HepG2 (cell line): ENCODE results near the gene CDC42BPG. TPM values are rescaled to one million over a fixed set of nuclear protein-coding genes. Genes with fewer than 3 reads are reported as not detected.

Experiments used
- HES4 ChIP-seq: sonication (generic); formaldehyde crosslinking; IDR thresholded peaks from 2 replicates; pipeline ENCODE4 v1.9.0; 2021; ENCODE audit warnings: mild to moderate bottlenecking, missing genetic modification reagents, borderline replicate concordance
- KLF11 ChIP-seq: IDR thresholded peaks from 2 replicates; pipeline ENCODE4 v1.6.1; 2016; ENCODE audit warnings: missing compliant biosample characterization
- KLF15 ChIP-seq: sonication (generic); formaldehyde crosslinking; IDR thresholded peaks from 2 replicates; pipeline ENCODE4 v1.8.1; 2023; ENCODE audit warnings: borderline replicate concordance, mild to moderate bottlenecking, inconsistent platforms, missing genetic modification reagents, mixed read lengths
- NFE2L2 ChIP-seq: fragments of 150-350 bp; IDR thresholded peaks from 2 replicates; pipeline ENCODE4 v1.6.1; 2014; ENCODE audit warnings: low read length
- PHF8 ChIP-seq: sonication (generic); formaldehyde crosslinking; IDR thresholded peaks from 2 replicates; pipeline ENCODE4 v1.5.0; 2020; ENCODE audit warnings: missing genetic modification reagents
- SMAD1 ChIP-seq: sonication (generic); formaldehyde crosslinking; IDR thresholded peaks from 2 replicates; pipeline ENCODE4 v1.4.0; 2020; ENCODE audit warnings: missing genetic modification reagents, low read depth, mild to moderate bottlenecking, borderline replicate concordance
- SOX6 ChIP-seq, 2 experiments: fragments of 450-650 bp in 1 of 2; sonication (generic) in 1 of 2; formaldehyde crosslinking in 1 of 2; IDR thresholded peaks; 2 replicates each; pipeline versions ENCODE4 v1.4.0 to v1.6.1; 2017 to 2020; ENCODE audit warnings: antibody characterized with exemption in 1 of 2, mild to moderate bottlenecking in 1 of 2, missing genetic modification reagents in 1 of 2
- TRIM24 ChIP-seq: sonication (generic); formaldehyde crosslinking; IDR thresholded peaks from 2 replicates; pipeline ENCODE4 v1.8.0; 2022; ENCODE audit warnings: mild to moderate bottlenecking, missing genetic modification reagents
- ZBTB8A ChIP-seq: sonication (generic); formaldehyde crosslinking; IDR thresholded peaks from 2 replicates; pipeline ENCODE4 v1.4.0; 2020; ENCODE audit warnings: mild to moderate bottlenecking, low read depth, missing genetic modification reagents, borderline replicate concordance
- ZFP36L1 ChIP-seq: sonication (generic); formaldehyde crosslinking; IDR thresholded peaks from 2 replicates; pipeline ENCODE4 v1.8.0; 2022; ENCODE audit warnings: mild to moderate bottlenecking, missing genetic modification reagents, moderate library complexity
- ZNF709 ChIP-seq: sonication (generic); formaldehyde crosslinking; IDR thresholded peaks from 2 replicates; pipeline ENCODE4 v1.5.0; 2020; ENCODE audit warnings: mild to moderate bottlenecking, missing genetic modification reagents
- polyA plus RNA-seq, 8 experiments: library from polyadenylated mRNA; depleted of rRNA in 3 of 8; stranded (reverse) in 7 of 8; unstranded in 1 of 8; fragments of >200 nt; fragmentation: Illumina TruSeq in 4 of 8; extraction: Trizol in 4 of 8; gene quantifications; 2 replicates each; pipeline versions ENCODE4 v1.2.1 to v1.2.3, GENCODE V29; 2011 to 2016; ENCODE audit warnings: low read depth in 4 of 8, missing spikeins in 1 of 8, mixed read lengths in 1 of 8; ENCODE audit not compliant: insufficient read depth in 1 of 8
- total RNA-seq, 5 experiments: library from RNA; depleted of rRNA; stranded (reverse); fragments of >200 nt; fragmentation: Illumina TruSeq; extraction: Trizol; gene quantifications; 2 replicates each; pipeline ENCODE4 v1.2.3, GENCODE V29; 2016; ENCODE audit warnings: low read depth in 1 of 5
- TF ChIP-seq, protein P1 (sequence below): sonication (generic); formaldehyde crosslinking; IDR thresholded peaks from 2 replicates; pipeline ENCODE4 v1.5.0; 2020; ENCODE audit warnings: mild to moderate bottlenecking, missing genetic modification reagents, borderline replicate concordance
- TF ChIP-seq, protein P2 (sequence below): IDR thresholded peaks from 2 replicates; pipeline ENCODE4 v1.4.0; 2020; ENCODE audit warnings: mild to moderate bottlenecking, missing genetic modification reagents

CDC42BPG gene
- total and polyA plus RNA-seq, 2 of the 13 experiments (the other 11 are each of a cell fraction or from before 2014, with no cell fraction given): 0.55 to 1.4 TPM

DNA sequence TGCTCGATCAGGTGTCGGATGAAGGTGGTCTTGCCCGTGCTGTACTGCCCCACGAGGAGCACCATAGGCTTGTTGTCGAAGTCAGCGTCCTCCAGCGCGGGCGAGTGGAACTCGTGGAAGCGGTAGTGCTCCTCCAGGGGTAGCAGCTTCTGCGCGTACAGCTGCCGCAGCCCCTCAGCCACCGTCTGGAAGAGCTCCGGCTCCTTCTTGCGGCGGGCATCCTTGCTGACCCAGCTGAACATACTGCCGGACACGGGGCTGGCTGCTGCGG, 33.7 kb upstream of the CDC42BPG start (continued):
- no peak for TF ChIP-seq NFE2L2
- no peak for TF ChIP-seq SOX6 (IDR thresholded peaks at IDR 0.05)
- TF ChIP-seq SOX6 (CRISPR knock-in tag; IDR thresholded peaks at IDR 0.05): no peak
- TF ChIP-seq, protein P1, sequence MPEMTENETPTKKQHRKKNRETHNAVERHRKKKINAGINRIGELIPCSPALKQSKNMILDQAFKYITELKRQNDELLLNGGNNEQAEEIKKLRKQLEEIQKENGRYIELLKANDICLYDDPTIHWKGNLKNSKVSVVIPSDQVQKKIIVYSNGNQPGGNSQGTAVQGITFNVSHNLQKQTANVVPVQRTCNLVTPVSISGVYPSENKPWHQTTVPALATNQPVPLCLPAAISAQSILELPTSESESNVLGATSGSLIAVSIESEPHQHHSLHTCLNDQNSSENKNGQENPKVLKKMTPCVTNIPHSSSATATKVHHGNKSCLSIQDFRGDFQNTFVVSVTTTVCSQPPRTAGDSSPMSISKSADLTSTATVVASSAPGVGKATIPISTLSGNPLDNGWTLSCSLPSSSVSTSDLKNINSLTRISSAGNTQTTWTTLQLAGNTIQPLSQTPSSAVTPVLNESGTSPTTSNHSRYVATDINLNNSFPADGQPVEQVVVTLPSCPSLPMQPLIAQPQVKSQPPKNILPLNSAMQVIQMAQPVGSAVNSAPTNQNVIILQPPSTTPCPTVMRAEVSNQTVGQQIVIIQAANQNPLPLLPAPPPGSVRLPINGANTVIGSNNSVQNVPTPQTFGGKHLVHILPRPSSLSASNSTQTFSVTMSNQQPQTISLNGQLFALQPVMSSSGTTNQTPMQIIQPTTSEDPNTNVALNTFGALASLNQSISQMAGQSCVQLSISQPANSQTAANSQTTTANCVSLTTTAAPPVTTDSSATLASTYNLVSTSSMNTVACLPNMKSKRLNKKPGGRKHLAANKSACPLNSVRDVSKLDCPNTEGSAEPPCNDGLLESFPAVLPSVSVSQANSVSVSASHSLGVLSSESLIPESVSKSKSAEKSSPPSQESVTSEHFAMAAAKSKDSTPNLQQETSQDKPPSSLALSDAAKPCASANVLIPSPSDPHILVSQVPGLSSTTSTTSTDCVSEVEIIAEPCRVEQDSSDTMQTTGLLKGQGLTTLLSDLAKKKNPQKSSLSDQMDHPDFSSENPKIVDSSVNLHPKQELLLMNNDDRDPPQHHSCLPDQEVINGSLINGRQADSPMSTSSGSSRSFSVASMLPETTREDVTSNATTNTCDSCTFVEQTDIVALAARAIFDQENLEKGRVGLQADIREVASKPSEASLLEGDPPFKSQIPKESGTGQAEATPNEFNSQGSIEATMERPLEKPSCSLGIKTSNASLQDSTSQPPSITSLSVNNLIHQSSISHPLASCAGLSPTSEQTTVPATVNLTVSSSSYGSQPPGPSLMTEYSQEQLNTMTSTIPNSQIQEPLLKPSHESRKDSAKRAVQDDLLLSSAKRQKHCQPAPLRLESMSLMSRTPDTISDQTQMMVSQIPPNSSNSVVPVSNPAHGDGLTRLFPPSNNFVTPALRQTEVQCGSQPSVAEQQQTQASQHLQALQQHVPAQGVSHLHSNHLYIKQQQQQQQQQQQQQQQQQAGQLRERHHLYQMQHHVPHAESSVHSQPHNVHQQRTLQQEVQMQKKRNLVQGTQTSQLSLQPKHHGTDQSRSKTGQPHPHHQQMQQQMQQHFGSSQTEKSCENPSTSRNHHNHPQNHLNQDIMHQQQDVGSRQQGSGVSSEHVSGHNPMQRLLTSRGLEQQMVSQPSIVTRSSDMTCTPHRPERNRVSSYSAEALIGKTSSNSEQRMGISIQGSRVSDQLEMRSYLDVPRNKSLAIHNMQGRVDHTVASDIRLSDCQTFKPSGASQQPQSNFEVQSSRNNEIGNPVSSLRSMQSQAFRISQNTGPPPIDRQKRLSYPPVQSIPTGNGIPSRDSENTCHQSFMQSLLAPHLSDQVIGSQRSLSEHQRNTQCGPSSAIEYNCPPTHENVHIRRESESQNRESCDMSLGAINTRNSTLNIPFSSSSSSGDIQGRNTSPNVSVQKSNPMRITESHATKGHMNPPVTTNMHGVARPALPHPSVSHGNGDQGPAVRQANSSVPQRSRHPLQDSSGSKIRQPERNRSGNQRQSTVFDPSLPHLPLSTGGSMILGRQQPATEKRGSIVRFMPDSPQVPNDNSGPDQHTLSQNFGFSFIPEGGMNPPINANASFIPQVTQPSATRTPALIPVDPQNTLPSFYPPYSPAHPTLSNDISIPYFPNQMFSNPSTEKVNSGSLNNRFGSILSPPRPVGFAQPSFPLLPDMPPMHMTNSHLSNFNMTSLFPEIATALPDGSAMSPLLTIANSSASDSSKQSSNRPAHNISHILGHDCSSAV: no peak
- TF ChIP-seq, protein P2, sequence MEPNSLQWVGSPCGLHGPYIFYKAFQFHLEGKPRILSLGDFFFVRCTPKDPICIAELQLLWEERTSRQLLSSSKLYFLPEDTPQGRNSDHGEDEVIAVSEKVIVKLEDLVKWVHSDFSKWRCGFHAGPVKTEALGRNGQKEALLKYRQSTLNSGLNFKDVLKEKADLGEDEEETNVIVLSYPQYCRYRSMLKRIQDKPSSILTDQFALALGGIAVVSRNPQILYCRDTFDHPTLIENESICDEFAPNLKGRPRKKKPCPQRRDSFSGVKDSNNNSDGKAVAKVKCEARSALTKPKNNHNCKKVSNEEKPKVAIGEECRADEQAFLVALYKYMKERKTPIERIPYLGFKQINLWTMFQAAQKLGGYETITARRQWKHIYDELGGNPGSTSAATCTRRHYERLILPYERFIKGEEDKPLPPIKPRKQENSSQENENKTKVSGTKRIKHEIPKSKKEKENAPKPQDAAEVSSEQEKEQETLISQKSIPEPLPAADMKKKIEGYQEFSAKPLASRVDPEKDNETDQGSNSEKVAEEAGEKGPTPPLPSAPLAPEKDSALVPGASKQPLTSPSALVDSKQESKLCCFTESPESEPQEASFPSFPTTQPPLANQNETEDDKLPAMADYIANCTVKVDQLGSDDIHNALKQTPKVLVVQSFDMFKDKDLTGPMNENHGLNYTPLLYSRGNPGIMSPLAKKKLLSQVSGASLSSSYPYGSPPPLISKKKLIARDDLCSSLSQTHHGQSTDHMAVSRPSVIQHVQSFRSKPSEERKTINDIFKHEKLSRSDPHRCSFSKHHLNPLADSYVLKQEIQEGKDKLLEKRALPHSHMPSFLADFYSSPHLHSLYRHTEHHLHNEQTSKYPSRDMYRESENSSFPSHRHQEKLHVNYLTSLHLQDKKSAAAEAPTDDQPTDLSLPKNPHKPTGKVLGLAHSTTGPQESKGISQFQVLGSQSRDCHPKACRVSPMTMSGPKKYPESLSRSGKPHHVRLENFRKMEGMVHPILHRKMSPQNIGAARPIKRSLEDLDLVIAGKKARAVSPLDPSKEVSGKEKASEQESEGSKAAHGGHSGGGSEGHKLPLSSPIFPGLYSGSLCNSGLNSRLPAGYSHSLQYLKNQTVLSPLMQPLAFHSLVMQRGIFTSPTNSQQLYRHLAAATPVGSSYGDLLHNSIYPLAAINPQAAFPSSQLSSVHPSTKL (CRISPR knock-in tag): no peak
- TF ChIP-seq HES4 (CRISPR knock-in tag): no peak
- TF ChIP-seq ZNF709: no peak
- no peak for TF ChIP-seq ZBTB8A (CRISPR knock-in tag)
- TF ChIP-seq KLF15 (CRISPR knock-in tag): no peak
- TF ChIP-seq TRIM24 (CRISPR knock-in tag): no peak
- TF ChIP-seq SMAD1 (CRISPR knock-in tag): no peak
- TF ChIP-seq PHF8: peak; percentile 62; the same call in 1 of the 2 replicates
- no peak for TF ChIP-seq KLF11 (CRISPR knock-in tag)
- no peak for TF ChIP-seq ZFP36L1 (CRISPR knock-in tag)
